KOPT-K1 (cell line): ENCODE data around the gene MIB2.
"Not testable (repeated sequence)": the region's sequence is repeated elsewhere in the genome, so short reads cannot be mapped to it uniquely, and the experiment has no call there.

ENCODE experiments used
- H3K27ac ChIP-seq: fragments of 200-600 bp; sonication (generic); 2 replicates; pipeline ENCODE4 v1.5.1; 2016; ENCODE audit warnings: antibody characterized with exemption, mild to moderate bottlenecking, low read depth, low read length; ENCODE audit not compliant: poor library complexity, severe bottlenecking
- H3K36me3 ChIP-seq: fragments of 200-600 bp; sonication (generic); 2 replicates; pipeline ENCODE4 v1.5.1; 2017; ENCODE audit warnings: antibody characterized with exemption, mild to moderate bottlenecking, low read length, moderate library complexity; ENCODE audit not compliant: insufficient read depth
- H3K9me3 ChIP-seq: fragments of 200-600 bp; sonication (generic); 2 replicates; pipeline ENCODE4 v1.5.1; 2017; ENCODE audit warnings: antibody characterized with exemption, low read length, mild to moderate bottlenecking; ENCODE audit not compliant: insufficient read depth, poor library complexity, severe bottlenecking

The MIB2 gene

DNA sequence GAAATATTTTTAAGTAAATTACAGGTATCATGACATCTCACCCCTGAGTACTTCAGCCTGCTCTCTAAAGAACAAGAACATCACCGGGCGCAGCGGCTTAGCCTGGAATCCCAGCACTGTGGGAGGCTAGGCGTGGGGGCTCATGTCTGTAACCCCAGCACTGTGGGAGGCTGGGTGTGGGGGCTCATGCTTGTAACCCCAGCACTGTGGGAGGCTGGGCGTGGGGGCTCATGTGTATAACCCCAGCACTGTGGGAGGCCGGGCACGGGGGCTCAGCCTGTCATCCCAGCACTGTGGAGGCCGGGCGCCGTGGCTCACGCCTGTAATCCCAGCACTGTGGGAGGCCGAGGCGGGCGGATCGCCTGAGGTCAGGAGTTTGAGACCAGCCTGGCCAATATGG lies 51.2 kb downstream of the MIB2 start:
- Histone ChIP-seq H3K27ac (no peak overlapping the region), H3K36me3 (peaks cover 59% of the 10 kb centered on the region), H3K9me3 (no peaks in the 10 kb centered on the region)

GRCh38 chr1:1669468-1670440 lies 54.5 kb downstream of the MIB2 start:
- Histone ChIP-seq H3K27ac (no peak overlapping the region), H3K9me3 (no peaks in the 10 kb centered on the region), H3K36me3 (peaks cover 68% of the 10 kb centered on the region)

DNA sequence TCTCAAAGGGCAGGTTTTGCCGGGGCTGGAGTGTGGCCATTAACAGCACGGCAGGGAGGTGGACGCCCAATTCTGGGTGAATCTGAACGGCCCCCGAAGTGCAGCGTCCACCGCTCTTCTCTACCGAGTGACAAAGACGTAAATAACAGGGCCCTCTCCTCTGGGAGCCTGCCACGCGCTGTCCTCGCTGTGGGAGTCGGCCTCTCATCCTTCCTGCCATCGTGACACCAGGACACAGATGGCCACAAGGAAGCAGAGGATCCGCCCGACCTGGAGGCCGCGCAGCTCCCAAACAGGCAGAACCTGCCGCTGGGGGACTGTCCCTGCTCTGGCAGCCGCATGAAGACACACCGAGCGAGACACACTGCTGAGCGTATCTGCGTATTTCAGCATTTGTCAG lies 55.6 kb downstream of the MIB2 start:
- Histone ChIP-seq H3K9me3 (no peaks in the 10 kb centered on the region), H3K36me3 (peaks cover 56% of the 10 kb centered on the region), H3K27ac (no peak overlapping the region)

DNA sequence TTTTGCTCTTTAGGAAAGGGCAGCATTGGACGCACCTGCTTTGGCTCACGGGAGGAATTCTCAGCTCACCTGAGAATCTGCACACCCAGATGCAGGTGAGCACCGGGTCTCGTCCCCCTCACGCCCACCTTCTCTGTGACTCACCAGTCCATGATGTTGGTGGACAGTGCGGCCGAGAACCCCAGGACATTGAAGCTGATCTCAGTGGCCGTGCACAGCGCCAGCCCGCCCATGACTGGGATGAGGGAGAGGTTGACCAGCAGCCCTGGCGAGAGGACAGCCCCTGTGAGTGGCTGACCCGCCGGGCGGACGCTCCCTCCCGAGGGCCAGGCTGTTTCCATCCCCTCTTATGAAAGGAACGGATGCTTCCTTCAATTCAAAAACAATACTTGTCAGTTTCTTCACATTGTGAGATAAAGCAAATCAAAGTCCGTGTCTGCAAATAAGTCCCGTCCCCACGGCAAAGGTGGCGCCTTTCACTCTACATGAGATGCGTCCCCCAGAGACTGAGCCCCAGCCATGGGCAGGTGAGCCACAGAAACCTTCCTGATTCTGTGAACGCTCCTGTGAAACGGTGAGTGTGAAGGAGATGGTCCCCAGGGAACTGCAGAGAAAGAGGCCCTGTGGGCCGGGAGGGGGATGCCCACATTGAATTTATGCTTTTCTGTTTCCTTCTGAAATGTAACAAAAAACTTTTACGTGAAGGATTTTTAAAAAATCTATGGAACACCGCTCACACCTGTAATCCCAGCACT lies 56.2 kb downstream of the MIB2 start:
- H3K36me3 ChIP-seq = peaks cover 50% of the 10 kb centered on the region
- no peaks in the 10 kb centered on the region for H3K9me3 ChIP-seq
- no peak overlapping the region for H3K27ac ChIP-seq

DNA sequence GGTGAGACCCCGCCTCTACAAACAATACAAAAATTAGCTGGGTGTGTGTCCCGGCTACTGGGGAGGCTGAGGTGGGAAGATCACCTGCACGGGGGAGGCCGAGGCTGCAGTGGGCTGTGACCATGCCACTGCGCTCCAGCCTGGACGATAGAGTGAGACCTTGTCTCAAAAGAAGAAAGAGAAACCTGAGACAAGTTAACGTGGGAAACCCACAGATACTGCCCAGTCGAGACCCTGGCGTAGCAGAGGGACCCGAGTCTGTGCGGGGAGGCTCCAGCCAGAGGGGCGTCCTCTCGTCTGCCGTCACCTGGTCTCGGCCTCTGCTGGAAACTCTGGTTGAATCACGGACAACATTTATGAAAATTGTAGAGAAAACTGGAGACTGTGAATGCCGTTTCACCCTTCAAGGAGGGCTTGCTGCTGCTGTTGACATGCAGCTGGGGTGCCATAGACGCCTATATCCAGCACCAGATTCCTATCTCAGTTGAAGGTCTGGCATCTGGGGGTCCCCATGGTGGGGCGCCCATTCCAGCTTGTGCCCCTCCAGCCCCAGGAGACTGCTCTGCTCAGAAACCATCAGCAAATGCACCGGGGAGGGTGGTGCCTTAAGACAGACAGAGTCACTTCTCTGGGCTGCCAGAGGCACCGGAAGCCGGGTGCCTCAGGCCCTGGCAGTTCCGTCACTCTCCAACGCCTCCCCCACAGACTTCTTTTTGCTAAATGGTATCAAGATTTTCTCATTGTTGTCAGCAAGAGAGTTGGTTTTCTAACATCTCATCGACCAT lies 57.1 kb downstream of the MIB2 start:
- H3K27ac ChIP-seq = no peak overlapping the region
- H3K9me3 ChIP-seq = no peaks in the 10 kb centered on the region
- peaks cover 47% of the 10 kb centered on the region for H3K36me3 ChIP-seq

DNA sequence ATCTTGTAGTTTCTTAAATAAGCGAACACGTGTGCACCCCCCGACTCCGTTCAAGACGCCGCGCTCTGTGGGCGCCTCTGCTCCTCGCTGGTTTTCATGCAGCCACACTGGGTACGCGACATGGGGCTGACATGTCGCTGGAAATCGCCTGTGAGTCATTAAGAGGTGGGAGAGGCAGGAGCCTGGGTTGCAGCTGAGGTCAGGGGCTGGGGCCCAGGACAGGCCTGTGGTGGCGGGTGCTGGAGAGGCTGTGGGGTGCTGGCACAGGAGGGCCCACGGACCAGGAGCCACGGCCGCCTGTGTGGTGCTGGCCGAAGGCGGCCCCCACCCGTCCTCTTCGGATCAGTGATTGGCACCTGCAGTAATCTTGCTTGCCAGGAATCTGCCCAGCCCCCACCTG lies 59.5 kb downstream of the MIB2 start:
- H3K9me3 ChIP-seq, H3K27ac ChIP-seq: not testable (repeated sequence)
- peaks cover 35% of the 10 kb centered on the region for H3K36me3 ChIP-seq

- H3K9me3 ChIP-seq, H3K27ac ChIP-seq: not testable (repeated sequence)
- peaks cover 31% of the 10 kb centered on the region for H3K36me3 ChIP-seq
These were observed 59.9 kb downstream of the MIB2 start for GRCh38 chr1:1675218-1675617.

DNA sequence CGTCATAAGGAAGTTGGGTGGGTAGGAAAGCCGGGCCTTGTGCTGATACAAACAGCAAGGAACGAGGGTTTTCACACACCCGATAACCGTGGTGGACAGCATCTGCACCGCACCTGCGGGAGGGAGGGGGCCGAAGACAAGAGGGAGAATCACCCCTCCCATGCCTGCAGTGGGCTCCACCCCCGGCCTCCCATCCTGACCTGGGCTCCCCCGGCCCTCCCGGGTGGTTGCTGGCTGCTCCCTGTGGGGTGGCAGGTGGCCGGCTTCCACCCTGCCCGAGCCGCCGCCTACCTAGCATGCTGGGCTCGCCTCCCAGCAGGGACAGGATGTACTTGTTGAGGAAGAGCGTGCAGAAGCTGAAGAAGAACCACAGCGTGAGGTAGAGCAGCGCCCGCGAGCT lies 60.8 kb downstream of the MIB2 start:
- not testable (repeated sequence) for H3K27ac ChIP-seq, H3K9me3 ChIP-seq
- peaks cover 23% of the 10 kb centered on the region for H3K36me3 ChIP-seq

GRCh38 chr1:1677718-1678580 lies 62.6 kb downstream of the MIB2 start:
- H3K36me3 ChIP-seq = peaks cover 12% of the 10 kb centered on the region; the same call in 1 of the 2 replicates
- no peaks in the 10 kb centered on the region for H3K9me3 ChIP-seq
- H3K27ac ChIP-seq = peak overlapping the region; percentile 82

DNA sequence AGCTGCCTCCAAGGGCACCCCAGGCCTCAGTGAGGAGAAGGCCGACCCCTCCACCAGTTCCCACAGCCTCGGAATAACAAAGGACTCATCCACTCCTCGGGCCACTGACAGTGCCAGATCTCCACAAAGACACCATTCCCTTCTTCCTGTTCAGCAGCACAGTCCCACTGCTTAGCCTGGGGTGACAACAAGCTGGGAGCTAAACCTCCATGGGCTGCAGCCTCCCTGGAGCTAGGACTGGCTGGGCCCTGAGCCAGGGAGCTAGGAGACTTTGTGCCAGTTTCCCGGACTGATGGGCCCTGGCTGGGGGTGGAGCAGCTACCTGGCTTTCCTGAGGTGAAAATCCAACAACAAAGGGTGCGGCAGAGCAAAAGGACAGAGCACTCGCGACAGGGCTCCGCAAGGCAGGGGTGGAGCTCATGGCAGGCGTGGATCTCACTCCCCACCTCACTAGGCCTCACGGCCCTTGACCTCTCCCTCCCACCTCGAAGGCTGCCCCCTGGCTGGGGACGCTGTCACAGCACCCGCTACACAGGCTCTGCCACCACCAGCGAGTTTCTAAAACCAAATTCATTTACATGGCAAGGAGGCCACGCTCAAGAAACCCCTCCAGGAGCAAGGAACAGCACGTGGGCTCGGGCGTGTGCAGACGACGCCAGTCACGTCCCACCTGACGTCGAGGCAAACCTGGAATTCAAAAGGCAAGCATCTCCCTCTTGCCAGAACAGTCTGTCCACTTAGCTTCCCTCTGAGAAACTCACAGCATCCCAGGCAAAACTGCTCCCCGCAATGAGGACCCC lies 63.5 kb downstream of the MIB2 start:
- Histone ChIP-seq H3K36me3 (peaks cover 15% of the 10 kb centered on the region; the same call in 1 of the 2 replicates), H3K9me3 (no peaks in the 10 kb centered on the region), H3K27ac (peak overlapping the region; percentile 82)
